K562 (cell line): ENCODE data around the gene LRRC8E. TPM values are rescaled to one million over a fixed set of nuclear protein-coding genes. Genes with fewer than 3 reads are reported as not detected.

ENCODE experiments used
- FOXA3 ChIP-seq, 2 experiments: fragments of 450-650 bp in 1 of 2; sonication (generic) in 1 of 2; formaldehyde crosslinking; IDR thresholded peaks in 1 of 2; conservative IDR thresholded peaks in 1 of 2; 2 replicates each; pipeline versions ENCODE4 v1.4.0 to v1.8.0; 2020 to 2022; ENCODE audit warnings: mild to moderate bottlenecking in 2 of 2, missing genetic modification reagents in 1 of 2
- FOXM1 ChIP-seq, 2 experiments: fragments of 450-650 bp in 1 of 2; sonication (generic) in 1 of 2; formaldehyde crosslinking in 1 of 2; IDR thresholded peaks; 2 replicates each; pipeline versions ENCODE4 v1.6.1 to v1.9.0; 2017 to 2022; ENCODE audit warnings: low read depth in 2 of 2, mild to moderate bottlenecking in 2 of 2, missing genetic modification reagents in 1 of 2, moderate library complexity in 1 of 2
- GTF2A2 ChIP-seq: IDR thresholded peaks from 2 replicates; pipeline ENCODE4 v1.6.1; 2016; ENCODE audit warnings: mild to moderate bottlenecking, missing genetic modification characterization, missing compliant biosample characterization
- GTF2E2 ChIP-seq: fragments of 200-800 bp; sonication (Bioruptor generic); IDR thresholded peaks from 2 replicates; pipeline ENCODE4 v1.6.1; 2016; ENCODE audit warnings: missing genetic modification characterization, missing compliant biosample characterization
- NFE2 ChIP-seq: IDR thresholded peaks from 2 replicates; pipeline ENCODE4 v1.6.1; 2014; ENCODE audit warnings: antibody characterized with exemption, low read depth
- NRF1 ChIP-seq, 2 experiments: fragments of 450-650 bp; IDR thresholded peaks in 1 of 2; conservative IDR thresholded peaks in 1 of 2; 2 replicates each; pipeline ENCODE4 v1.6.1; 2014; ENCODE audit warnings: mild to moderate bottlenecking in 2 of 2
- SMAD4 ChIP-seq: fragments of 250-450 bp; sonication (Bioruptor Pico); conservative IDR thresholded peaks from 2 replicates; pipeline ENCODE4 v1.8.0; 2021; ENCODE audit warnings: inconsistent platforms, mild to moderate bottlenecking, moderate library complexity
- ZBTB26 ChIP-seq: fragments of 450-650 bp; formaldehyde crosslinking; IDR thresholded peaks from 2 replicates; pipeline ENCODE4 v1.4.0; 2022; ENCODE audit warnings: missing genetic modification characterization
- ZNF586 ChIP-seq: fragments of 450-650 bp; formaldehyde crosslinking; conservative IDR thresholded peaks from 2 replicates; pipeline ENCODE4 v1.4.0; 2020; ENCODE audit warnings: mild to moderate bottlenecking, moderate library complexity
- polyA plus RNA-seq, 8 experiments: library from polyadenylated mRNA; depleted of rRNA in 4 of 8; stranded (reverse) in 5 of 8; unstranded in 3 of 8; fragments of >200 nt; fragmentation: Nextera tagmentation in 2 of 8; fragmentation: Illumina TruSeq in 1 of 8; extraction: Ambion mirVana in 2 of 8; extraction: Trizol in 1 of 8; gene quantifications; 2 replicates each; pipeline versions ENCODE4 v1.2.1 to v1.2.3, GENCODE V29; 2011 to 2014; ENCODE audit warnings: inconsistent platforms in 1 of 8, missing spikeins in 1 of 8
- total RNA-seq, 7 experiments: library from RNA; depleted of rRNA in 6 of 7; stranded (reverse); fragments of >200 nt in 6 of 7; fragmentation: Illumina TruSeq in 2 of 7; extraction: Trizol in 2 of 7; gene quantifications; 2 replicates each; pipeline versions ENCODE4 v1.2.1 to v1.2.3, GENCODE V29; 2011 to 2021; ENCODE audit warnings: low replicate concordance in 1 of 7

LRRC8E gene
- total and polyA plus RNA-seq, 9 of the 15 experiments (the other 6 are each of a cell fraction or from before 2014, with no cell fraction given), result 0.08 to 5.7 (median 3.5) TPM; not detected in 1

DNA sequence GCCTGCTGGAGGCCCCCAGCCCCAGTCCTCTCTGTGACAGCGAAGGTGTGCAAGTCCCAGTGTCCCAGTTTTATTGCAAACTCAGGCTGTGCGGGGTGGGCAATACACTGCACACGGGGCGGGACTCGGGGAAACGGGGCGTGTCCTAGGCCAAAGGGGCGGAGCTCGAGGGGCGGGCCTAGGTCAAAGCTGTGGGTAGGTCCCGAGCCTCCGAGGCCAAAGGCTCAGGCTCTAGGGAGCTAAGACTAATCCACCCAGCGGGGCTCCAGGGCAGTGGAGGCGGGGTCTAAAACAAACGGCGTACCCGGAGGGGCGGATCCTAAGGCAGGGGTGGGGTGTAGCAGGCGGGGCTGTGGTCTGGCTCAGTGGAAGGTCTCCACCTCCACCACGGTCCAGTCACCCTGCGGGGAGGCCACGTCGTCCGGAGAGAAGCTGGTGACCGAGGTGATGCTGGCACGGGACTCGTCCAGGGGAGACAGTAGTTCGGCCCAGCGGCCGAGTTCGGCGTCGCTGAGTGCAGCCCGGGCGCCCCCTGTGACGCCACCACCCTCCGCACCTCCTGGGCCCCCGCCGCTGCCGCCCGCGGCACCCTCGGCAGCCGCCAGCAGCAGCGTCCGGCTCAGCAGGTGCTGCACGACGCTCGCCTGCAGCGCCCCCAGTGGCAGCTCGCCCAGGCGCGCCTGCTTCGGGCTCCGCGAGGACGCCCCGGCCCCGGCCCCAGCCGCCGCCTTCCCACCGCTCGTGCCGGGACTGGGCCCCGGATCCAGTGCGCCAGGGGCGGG is 19.4 kb upstream of the LRRC8E start (continued):
- TF ChIP-seq GTF2A2 (tag) (no peak), ZBTB26 (no peak), FOXM1 (IDR thresholded peaks at IDR 0.05; ENCODE audit: low read depth) (no peak), FOXM1 (CRISPR knock-in tag; IDR thresholded peaks at IDR 0.05; ENCODE audit: low read depth) (no peak), NRF1 (conservative IDR thresholded peaks at IDR 0.05 in 1 of 2, IDR thresholded peaks at IDR 0.05 in 1 of 2) (peak; percentile 70 to 73), FOXA3 (CRISPR knock-in tag; conservative IDR thresholded peaks at IDR 0.05 in 1 of 2, IDR thresholded peaks at IDR 0.05 in 1 of 2) (no peak), GTF2E2 (tag) (no peak), NFE2 (0 out of 2 replicates have a peak, but pooled peaks have one; percentile 24), ZNF586 (CRISPR knock-in tag) (no peak), SMAD4 (peak; percentile 67; the same call in 1 of the 2 replicates)
